Osteocyte (in vitro differentiated cells): ENCODE data around the gene DGKE. TPM values are rescaled to one million over a fixed set of nuclear protein-coding genes. Genes with fewer than 3 reads are reported as not detected.

ENCODE experiments used
- DNase-seq: peaks from one replicate; pipeline ENCODE4 v3.0.0; 2021; ENCODE audit warnings: mixed read lengths; ENCODE audit not compliant: unreplicated experiment; ENCODE audit errors: extremely low spot score
- H3K27ac Mint-ChIP-seq: one replicate; pipeline ENCODE4 v1.8.0; 2021; ENCODE audit warnings: mild to moderate bottlenecking, mixed read lengths; ENCODE audit not compliant: unreplicated experiment
- H3K27me3 Mint-ChIP-seq: one replicate; pipeline ENCODE4 v1.8.0; 2021; ENCODE audit warnings: mixed read lengths; ENCODE audit not compliant: unreplicated experiment
- H3K36me3 Mint-ChIP-seq: one replicate; pipeline ENCODE4 v1.8.0; 2021; ENCODE audit warnings: mixed read lengths; ENCODE audit not compliant: unreplicated experiment
- H3K4me1 Mint-ChIP-seq: one replicate; pipeline ENCODE4 v1.8.0; 2021; ENCODE audit warnings: mixed read lengths; ENCODE audit not compliant: unreplicated experiment
- H3K4me3 Mint-ChIP-seq: one replicate; pipeline ENCODE4 v1.8.0; 2021; ENCODE audit warnings: mild to moderate bottlenecking, moderate library complexity, mixed read lengths; ENCODE audit not compliant: unreplicated experiment
- H3K9me3 Mint-ChIP-seq: one replicate; pipeline ENCODE4 v1.8.0; 2021; ENCODE audit warnings: mixed read lengths; ENCODE audit not compliant: unreplicated experiment
- CTCF ChIP-seq: fragments of 200-600 bp; sonication (generic); IDR thresholded peaks from 2 replicates; pipeline ENCODE4 v1.5.0; 2021; ENCODE audit warnings: antibody characterized with exemption, mild to moderate bottlenecking, moderate library complexity
- total RNA-seq: library from RNA; stranded (reverse); gene quantifications from 2 replicates; pipeline ENCODE4 v1.2.1, GENCODE V29; 2021

Gene DGKE
- total RNA-seq, 1 donor from 2014 or later: 6.6 TPM

DNA sequence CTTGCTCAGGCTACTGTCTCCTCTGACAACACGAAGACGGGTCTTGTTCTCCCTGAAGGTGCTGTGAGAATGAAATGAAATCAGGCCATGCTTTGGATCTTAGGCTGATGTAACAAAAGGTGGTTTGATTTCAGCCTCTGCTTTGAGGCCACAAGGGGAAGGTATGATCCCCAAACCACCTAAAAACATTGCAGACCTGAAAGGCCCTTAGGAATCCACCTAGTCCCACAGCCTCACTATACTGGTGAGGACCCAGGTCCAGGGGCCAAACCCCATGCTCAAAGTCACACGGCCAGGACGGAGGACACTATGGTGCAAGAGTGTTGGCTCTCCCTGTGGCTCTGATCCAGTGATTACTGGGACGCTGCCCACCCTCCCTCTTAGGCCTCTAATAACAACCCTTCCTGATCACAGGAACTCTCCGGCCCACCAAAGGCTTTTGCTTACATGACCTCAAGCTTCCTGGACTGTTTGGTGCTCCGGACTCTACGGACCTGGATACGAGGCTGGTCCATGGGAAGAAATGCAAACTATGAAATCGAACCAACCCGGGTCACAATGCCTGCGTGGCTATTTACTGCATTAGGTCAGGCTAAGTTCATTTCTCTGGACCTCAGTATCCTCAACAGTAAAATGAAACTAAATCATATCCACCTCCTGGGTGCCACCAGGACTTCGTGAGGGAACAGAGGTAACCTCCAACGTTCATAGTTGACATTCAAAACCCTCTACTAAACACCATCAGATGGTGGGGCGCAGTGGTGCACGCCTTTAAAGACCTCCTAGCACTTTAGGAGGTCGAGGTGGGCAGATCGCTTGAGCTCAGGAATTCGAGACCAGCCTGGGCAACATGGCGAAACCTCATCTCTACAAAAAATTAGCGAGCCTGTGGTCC is 78.4 kb downstream of the DGKE start:
- Mint-ChIP-seq H3K27ac (peak overlapping the region; percentile 31), H3K9me3 (peaks cover 3% of the 10 kb centered on the region), H3K4me1 (peaks cover 40% of the 10 kb centered on the region), H3K27me3 (no peaks in the 10 kb centered on the region), H3K36me3 (peaks cover 8% of the 10 kb centered on the region), H3K4me3 (peak overlapping the region; percentile 86)
- no peak for TF ChIP-seq CTCF
- DNase-seq: peak; percentile 51

- peak overlapping the region; percentile 86 for H3K4me3 Mint-ChIP-seq
- no peak for TF ChIP-seq CTCF
- H3K9me3 Mint-ChIP-seq: peaks cover 9% of the 10 kb centered on the region
- peak overlapping the region; percentile 80 for H3K27ac Mint-ChIP-seq
- peaks cover 4% of the 10 kb centered on the region for H3K36me3 Mint-ChIP-seq
- no peak for DNase-seq
- H3K27me3 Mint-ChIP-seq: no peaks in the 10 kb centered on the region
- peaks cover 42% of the 10 kb centered on the region for H3K4me1 Mint-ChIP-seq
These were observed 79.0 kb downstream of the DGKE start for GRCh38 chr17:56913000-56913311.

DNA sequence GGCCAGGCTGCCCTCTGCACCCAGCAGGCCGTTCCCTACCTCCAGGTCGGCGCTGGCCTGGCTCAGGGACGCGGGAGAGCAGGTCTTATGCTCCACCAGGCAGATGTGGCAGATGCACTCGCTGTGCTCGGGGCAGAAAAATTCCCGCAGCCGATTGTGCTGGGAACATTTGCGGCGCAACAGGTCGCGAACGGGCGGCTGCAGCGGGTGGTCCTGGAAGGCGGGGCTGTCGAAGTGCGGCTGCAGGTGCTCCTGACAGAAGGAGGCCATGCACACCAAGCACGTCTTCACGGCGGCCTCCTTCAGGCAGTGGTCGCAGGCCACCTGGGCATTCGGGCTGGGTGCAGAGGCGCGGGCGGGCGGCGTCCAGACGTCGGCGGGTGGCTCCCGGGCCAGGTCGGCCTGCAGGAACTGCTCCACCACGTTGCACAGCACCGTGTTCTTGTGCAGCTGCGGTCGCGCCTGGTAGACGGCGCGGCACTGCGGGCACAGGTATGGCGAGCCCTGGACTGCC is 79.5 kb downstream of the DGKE start:
- H3K27me3 Mint-ChIP-seq: no peaks in the 10 kb centered on the region
- DNase-seq: peak; percentile 79
- TF ChIP-seq CTCF: no peak

GRCh38 chr17:56913867-56914580 is 80.1 kb downstream of the DGKE start, which contains the start of gene TRIM25:
Gene TRIM25, minus strand, starts transcription at chr17:56914049. Its CDS starts 61 bp downstream, at chr17:56913988.
- Mint-ChIP-seq H3K9me3 (peaks cover 10% of the 10 kb centered on the region), H3K27ac (peak within 1 kb of the TSS; percentile 91), H3K4me3 (peak within 1 kb of the TSS; percentile 86), H3K36me3 (no peaks in the 10 kb centered on the region), H3K27me3 (no peaks in the 10 kb centered on the region), H3K4me1 (peaks cover 39% of the 10 kb centered on the region)
- DNase-seq: peak; percentile 92
- TF ChIP-seq CTCF: no peak

More for the DNA sequence above, 79.5 kb downstream of the DGKE start:
- Mint-ChIP-seq H3K4me1 (peaks cover 42% of the 10 kb centered on the region), H3K4me3 (peak overlapping the region; percentile 86), H3K36me3 (peaks cover under 1% of the 10 kb centered on the region), H3K9me3 (peaks cover 10% of the 10 kb centered on the region), H3K27ac (peak overlapping the region; percentile 80)
